Measurements from ENCODE around the gene NIBAN1.
"Not testable (repeated sequence)": the region's sequence is repeated elsewhere in the genome, so short reads cannot be mapped to it uniquely, and the experiment has no call there.

NIBAN1 gene

DNA sequence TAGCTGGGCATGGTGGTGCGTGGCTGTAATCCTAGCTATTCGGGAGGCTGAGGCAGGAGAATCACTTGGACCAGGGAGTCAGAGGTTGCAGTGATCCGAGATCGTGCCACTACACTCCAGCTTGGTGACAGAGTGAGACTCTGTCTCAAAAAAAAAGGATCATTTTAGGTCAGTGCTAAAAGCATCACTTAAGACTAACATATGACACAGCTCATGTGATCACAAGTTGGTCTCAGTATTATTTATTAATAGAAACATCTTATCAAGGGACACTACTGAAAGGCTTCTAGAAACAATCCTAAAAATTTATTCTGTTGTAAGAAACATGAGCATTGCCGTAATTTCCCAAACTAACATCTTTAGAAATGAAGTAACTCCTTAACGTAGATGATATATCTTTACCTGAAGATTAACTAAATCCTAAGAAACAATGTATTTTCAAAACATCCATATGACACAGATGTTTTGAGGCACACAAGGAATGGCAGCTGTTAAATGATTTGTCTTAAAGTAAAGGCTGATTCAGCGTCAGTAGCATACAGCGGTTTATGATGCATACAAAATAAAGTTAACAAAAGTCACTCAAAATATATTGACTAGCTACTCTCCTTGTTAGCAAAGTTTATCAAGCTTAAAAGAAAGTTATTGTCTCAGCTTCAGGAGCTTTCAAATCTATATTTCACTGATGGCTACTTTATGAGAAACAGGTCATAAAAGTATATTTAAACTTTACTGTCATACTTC lies 2.6 kb downstream of the NIBAN1 start:
- no peak for DNase-seq

- no peak for DNase-seq
Measured at GRCh38 chr1:184970691-184971161, 3.6 kb downstream of the NIBAN1 start.

DNA sequence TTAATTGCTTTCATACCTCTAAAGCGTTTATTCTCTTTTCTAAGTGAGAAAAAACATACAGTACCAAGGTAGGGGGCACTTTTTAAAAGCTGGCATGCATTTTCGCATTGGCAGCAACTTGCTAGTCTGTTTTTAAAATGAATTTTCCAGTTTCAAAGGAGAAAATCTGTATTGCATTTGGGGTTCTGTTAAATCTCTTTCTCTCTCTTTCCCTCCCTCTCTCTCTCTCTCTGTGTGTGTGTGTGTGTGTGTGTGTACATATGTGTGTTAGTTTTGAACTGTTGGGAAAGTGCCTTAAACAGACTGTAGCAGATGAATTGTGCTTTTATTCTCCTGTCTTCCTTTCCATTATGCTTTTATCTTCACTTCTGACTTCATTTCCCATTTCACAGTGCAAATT lies 7.3 kb downstream of the NIBAN1 start:
- DNase-seq, result no peak

DNA sequence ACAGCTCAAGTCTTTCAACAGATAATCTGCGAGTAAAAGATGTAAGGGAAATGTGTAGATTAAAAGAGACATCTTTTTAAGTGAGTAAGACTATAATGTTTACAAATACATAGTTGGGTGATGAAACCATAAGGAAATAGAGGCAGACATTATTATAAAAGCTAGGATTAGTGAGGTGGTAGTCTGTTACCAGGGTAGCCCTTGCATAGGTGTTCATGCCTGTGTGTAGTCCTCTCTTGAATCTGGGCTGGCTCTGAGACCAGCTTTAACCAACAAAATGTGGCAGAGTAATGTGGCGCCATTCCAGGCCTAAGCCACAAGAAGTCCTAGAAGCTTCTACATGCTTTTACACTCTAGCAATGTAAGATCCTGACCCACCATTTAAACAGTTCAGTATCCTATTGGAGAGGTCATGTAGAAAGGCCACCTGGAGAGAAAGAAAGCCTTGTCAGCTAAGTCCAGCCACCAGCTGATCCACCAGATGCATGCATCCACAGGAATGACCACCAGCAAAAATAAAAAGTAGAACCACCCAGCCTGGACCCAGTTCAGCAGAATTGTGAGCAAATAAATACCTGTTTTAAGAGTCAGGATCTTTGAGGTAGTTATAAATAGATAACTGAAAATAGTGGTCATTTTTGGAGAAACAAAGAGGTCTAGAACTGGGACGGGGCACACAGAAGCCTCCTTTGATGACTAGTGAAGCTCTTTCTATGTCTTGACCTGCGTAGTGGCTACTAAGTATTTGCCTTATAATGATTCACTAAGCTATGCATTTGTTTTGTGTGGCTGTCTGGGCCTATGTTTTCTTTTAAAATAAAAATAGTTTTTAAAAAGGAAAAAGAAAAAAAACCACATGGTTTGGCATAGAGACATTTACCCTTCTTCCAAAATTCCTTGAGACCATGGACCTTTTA lies 8.1 kb downstream of the NIBAN1 start:
- DNase-seq, result no peak

GRCh38 chr1:184965439-184965838 lies 8.9 kb downstream of the NIBAN1 start:
- DNase-seq, result no peak

DNA sequence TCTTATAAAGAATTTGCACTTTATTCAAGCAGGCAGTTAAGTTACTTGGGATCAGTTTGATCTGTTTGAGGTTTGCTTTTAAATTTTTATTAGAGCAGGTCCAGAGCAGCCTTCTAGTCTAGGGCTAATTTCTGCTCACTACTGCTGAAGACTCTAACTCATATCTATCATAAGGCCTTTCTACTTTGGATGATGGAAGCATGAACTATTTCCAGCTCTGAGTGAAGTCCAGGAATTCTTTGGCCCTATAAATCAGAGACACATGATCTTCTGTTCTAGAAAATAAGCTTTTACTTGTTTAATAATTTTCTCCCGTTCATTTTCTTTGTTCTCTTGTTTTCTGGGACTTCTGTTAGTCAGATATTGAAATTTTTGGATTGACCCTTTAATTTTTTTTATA lies 14.7 kb downstream of the NIBAN1 start:
- DNase-seq, result no peak

GRCh38 chr1:184958554-184959353 lies 15.6 kb downstream of the NIBAN1 start:
- no peak for DNase-seq

DNA sequence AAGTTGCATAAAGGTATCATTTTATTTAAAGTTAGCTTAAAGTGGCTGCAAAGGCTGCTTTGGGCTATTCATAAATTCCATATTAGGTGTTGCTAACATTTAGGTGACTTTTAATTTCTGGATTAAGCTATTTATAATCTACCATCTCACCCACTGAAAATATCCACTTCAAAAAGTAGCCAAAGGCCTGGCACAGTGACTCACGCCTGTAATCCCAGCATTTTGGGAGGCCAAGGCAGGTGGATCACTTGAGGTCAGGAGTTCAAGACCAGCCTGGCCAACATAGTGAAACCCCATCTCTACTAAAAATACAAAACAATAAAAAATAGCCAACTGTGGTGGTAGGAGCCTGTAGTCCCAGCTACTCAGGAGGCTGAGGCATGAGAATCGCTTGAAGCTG lies 16.4 kb downstream of the NIBAN1 start:
- DNase-seq, result not testable (repeated sequence)

DNA sequence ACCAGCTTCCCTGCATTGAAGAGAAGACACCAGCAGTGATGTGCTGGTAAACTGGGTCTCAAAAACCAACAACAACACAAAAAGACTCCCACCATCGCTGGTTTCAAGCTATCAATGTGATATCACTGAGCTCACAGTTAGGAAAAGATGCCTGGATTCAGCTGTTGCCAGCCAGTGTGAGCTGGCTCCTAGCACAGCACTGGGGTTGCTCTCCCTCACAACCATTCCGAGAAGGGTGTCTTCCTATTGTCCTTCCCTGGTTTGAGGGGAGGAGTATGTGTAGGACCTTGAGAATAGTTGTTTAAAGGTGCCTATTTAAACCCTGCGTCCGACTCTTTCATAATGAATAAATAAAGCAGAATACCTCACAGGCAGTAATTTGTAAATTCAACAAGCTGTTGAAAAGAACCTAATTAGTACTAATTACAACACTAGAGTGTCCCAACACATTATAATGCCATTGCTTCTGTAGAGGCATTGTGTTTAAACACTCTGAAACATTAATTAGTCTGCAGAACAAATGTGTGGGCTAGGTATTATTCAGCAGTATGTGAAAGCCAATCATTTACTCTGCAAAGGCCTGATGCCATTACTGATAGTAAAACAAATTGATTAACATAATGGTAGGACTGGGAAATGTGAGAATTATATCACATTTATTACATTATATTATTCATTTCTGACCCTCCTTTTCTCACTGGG lies 17.2 kb downstream of the NIBAN1 start:
- no peak for DNase-seq

DNA sequence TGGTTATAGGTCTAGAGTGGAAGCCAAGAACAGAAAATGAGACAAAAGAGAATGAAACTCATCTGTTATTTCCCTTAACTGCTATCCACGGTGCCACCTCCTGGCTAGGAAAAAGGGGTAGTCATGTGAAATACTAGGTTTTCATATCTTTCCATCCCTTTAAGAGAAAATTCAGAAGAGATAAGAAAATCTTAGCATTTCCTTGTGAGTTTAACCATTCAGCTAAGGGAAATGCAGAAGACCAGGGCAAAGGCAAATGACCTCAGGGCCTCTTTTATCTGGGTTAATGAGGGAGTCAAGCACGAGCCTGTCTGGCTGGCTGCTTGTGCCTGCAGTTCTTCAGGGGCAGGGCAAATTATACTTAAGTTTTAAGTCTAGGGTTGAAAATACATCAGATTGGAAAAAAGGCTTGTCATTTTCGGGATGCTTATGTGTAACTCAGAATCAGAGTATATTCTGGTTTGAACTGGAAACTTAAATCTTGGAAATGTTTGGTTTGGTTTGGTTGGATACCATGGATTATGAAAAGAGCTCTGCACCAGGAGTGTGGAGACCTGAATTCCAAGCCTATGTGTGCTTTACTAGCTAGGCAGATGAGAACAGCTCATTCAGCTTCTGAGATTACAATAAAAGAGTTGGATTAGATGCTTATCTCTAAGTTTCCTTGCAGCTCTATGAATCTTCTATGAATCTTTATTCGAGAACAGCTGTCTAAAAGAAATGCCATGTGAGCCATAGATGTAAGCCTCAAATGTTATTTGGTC lies 19.9 kb downstream of the NIBAN1 start:
- no peak for DNase-seq

DNA sequence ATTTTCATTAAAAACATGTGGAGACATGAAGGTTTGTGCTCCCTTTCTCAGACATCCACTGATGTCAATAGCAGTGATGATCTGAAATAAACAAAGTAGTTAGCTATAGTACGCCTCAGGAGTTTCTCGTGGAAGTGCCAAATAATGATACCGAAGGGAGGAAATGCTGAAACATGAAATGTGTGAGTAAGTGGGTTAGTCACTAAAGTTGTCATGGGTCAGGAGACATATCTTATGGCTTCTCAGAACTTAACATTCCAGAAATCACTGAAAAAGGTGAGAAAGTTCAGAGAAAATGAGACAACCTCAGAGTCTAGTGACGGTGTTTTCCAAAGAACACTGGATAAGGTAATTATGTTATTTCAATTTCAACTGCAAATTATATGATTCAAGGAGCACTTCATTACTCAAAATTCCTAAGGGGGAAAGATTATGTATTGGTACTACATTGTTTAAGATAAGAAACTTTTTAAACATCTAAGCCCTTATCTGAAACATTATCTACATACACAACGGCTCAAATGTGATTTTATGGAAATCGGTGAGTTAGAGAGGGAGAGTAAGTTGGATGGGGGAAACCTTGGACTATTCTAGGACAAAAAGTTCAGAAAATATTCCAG lies 20.6 kb downstream of the NIBAN1 start:
- DNase-seq, result no peak

GRCh38 chr1:184952428-184952827 lies 21.9 kb downstream of the NIBAN1 start:
- no peak for DNase-seq

DNA sequence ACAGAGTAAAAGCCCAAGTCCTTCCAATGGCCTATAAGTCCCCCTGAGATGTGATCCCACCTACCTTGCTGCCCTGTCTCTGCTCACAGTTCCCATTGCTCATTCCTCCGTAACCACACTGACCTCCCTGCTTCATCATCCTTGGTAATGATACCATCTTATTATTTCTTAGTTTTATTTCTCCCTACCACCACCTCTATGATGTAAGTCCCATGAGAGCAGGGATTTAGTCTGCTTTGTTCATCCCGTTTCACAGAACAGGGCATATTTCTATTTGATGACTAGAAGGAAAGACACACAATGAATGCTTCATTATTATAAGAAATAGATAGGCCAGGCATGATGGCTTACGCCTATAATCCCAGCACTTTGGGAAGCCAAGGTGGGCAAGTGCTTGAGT lies 22.5 kb downstream of the NIBAN1 start:
- DNase-seq, result no peak

DNA sequence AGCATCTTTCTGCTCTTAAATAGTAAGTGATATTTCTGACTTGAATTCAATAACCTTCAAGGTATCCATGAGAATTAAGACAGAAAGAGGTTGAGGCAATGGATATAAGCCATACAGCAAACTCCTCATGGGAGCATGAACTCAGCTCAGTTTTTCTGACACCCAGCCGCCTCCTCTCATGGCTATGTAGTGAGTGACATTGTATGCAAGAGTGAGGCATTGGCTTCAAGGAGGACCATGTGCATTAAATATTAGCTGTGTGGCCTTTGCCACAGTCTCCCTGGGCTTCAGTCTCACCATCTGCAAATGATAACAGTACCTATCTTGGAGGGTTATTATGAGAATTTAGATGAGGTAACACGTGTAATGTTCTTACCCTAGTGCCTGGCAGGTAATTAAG lies 23.4 kb downstream of the NIBAN1 start:
- no peak for DNase-seq

- no peak for DNase-seq
Measured at GRCh38 chr1:184950227-184950626, 24.1 kb downstream of the NIBAN1 start.

GRCh38 chr1:184947497-184948256 lies 26.6 kb downstream of the NIBAN1 start:
- DNase-seq, result no peak

DNA sequence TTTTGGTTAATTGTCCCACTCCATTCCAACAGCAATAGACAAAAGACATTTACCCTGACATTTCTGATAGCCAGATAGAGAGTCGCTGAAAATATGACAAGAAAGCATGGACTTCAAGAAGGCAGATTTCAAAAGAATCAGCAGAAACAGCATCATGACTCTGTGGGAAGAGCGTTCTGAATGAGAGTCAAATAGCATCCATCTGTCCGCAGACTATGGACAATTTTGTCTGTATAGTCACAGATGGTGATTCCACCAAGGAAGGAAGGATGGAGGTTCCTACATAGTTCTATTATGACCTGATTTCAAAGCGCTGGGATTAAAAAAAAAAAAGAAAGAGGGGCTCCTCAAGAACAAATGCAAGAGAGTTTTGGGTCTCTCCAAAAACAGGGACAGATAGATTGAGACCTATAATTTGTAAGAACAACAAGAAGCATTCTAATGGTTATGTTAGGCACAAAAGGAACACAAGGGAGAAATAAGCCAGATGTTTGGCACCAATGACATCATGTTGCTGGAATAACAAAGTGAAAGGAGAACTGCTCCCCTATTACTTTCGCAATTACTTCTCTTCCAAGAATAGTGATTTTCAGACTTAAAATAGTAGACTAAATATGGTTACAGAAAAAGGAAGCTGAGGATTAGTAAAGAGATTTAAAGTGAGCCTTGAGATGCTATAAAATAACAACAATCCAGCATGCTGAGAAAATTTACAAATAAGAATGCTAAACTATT lies 28.5 kb downstream of the NIBAN1 start:
- no peak for DNase-seq

- no peak for DNase-seq
Measured at GRCh38 chr1:184945029-184945428, 29.3 kb downstream of the NIBAN1 start.

GRCh38 chr1:184943998-184944397 lies 30.3 kb downstream of the NIBAN1 start:
- no peak for DNase-seq

DNA sequence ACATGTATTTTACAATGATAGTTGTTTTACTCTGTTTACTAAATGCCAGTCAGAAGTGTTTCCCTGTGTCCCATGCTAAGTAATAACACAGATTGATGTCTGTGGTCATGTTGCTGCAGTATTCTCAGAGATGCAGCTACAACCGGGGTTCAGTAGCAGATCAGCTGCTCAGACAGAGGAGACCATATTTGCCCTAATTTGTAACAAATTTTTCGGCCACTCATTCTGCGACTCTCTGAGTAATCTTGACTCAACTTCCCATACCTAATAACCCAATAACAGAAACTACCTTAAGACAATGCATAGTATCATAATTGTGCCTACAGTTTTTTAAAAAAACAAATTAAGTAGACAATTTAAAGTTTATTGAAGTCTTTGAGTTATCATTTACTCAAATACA lies 32.6 kb downstream of the NIBAN1 start:
- no peak for DNase-seq

All from NCI-H1417 treated with DMSO at 0.1 percent for 48 hours (cell line).